Neural cell (in vitro differentiated cells): Measurements from ENCODE around the gene SCN8A. TPM values are rescaled to one million over a fixed set of nuclear protein-coding genes. Genes with fewer than 3 reads are reported as not detected.

Source experiments
- H2AFZ ChIP-seq: fragments of 200-600, 300-800 bp; sonication (generic), shearing (Covaris generic); 2 replicates; pipeline ENCODE4 v1.6.0; 2014; ENCODE audit warnings: low read depth, mild to moderate bottlenecking, antibody characterized with exemption, low read length, moderate library complexity
- H3F3A ChIP-seq: fragments of 200-600 bp; shearing (Covaris generic); 2 replicates; pipeline ENCODE4 v1.6.1; 2016; ENCODE audit warnings: mild to moderate bottlenecking, moderate library complexity, mixed read lengths, antibody characterized with exemption, low read length; ENCODE audit not compliant: insufficient read depth, poor library complexity, severe bottlenecking
- H3K27ac ChIP-seq: fragments of 200-600, 300-800 bp; sonication (generic), shearing (Covaris generic); 2 replicates; pipeline ENCODE4 v1.5.1; 2014; ENCODE audit warnings: mild to moderate bottlenecking, low read length, moderate library complexity
- H3K27me3 ChIP-seq: fragments of 300-800, 200-600 bp; sonication (generic), shearing (Covaris generic); 2 replicates; pipeline ENCODE4 v1.6.0; 2014; ENCODE audit warnings: mild to moderate bottlenecking, low read depth, low read length, moderate library complexity; ENCODE audit not compliant: insufficient read depth
- H3K36me3 ChIP-seq: fragments of 300-800, 200-600 bp; sonication (generic), shearing (Covaris generic); 2 replicates; pipeline ENCODE4 v1.5.1; 2014; ENCODE audit warnings: mild to moderate bottlenecking, antibody characterized with exemption, low read length, moderate library complexity; ENCODE audit not compliant: insufficient read depth
- H3K4me2 ChIP-seq: fragments of 300-800, 200-600 bp; sonication (generic), shearing (Covaris generic); 2 replicates; pipeline ENCODE4 v1.6.0; 2014; ENCODE audit warnings: mild to moderate bottlenecking, low read length
- H3K4me3 ChIP-seq: fragments of 300-800, 200-600 bp; sonication (generic), shearing (Covaris generic); 2 replicates; pipeline ENCODE4 v1.5.1; 2014; ENCODE audit warnings: mild to moderate bottlenecking, low read length, moderate library complexity
- H3K79me2 ChIP-seq: fragments of 200-600 bp; shearing (Covaris generic); replicated peaks from 2 replicates; pipeline ENCODE4 v1.6.0; 2014; ENCODE audit warnings: mild to moderate bottlenecking, low read length, moderate library complexity; ENCODE audit not compliant: insufficient read depth
- H3K9ac ChIP-seq: fragments of 300-800, 200-600 bp; sonication (generic), shearing (Covaris generic); 2 replicates; pipeline ENCODE4 v1.6.1; 2016; ENCODE audit warnings: mild to moderate bottlenecking, low read length, mixed read lengths
- H3K9me2 ChIP-seq: fragments of 200-600 bp; shearing (Covaris generic); 2 replicates; pipeline ENCODE4 v1.6.1; 2016; ENCODE audit warnings: mild to moderate bottlenecking, low read length, mixed read lengths; ENCODE audit not compliant: insufficient read depth
- H3K9me3 ChIP-seq: fragments of 200-600, 300-800 bp; sonication (generic), shearing (Covaris generic); 2 replicates; pipeline ENCODE4 v1.6.1; 2016; ENCODE audit warnings: mild to moderate bottlenecking, mixed run types, low read length, moderate library complexity, mixed read lengths
- H4K20me1 ChIP-seq: fragments of 200-600 bp; shearing (Covaris generic); 2 replicates; pipeline ENCODE4 v1.6.1; 2016; ENCODE audit warnings: mild to moderate bottlenecking, mixed run types; ENCODE audit not compliant: insufficient read depth
- EZH2 ChIP-seq: fragments of 200-600, 300-800 bp; shearing (Covaris generic), sonication (generic); IDR thresholded peaks from 2 replicates; pipeline ENCODE4 v1.6.1; 2014; ENCODE audit warnings: antibody characterized with exemption, low read length, borderline replicate concordance, mild to moderate bottlenecking; ENCODE audit not compliant: insufficient read depth, poor library complexity, severe bottlenecking
- MXI1 ChIP-seq: fragments of 450-650 bp; conservative IDR thresholded peaks from 2 replicates; pipeline ENCODE4 v1.6.1; 2014; ENCODE audit warnings: antibody characterized with exemption, mild to moderate bottlenecking; ENCODE audit not compliant: poor library complexity, severe bottlenecking
- POLR2AphosphoS5 ChIP-seq: IDR thresholded peaks from 2 replicates; pipeline ENCODE4 v1.6.1; 2012
- RAD21 ChIP-seq: fragments of 450-650 bp; conservative IDR thresholded peaks from 2 replicates; pipeline ENCODE4 v1.6.1; 2014; ENCODE audit warnings: antibody characterized with exemption, mild to moderate bottlenecking, moderate library complexity
- REST ChIP-seq: IDR thresholded peaks from 2 replicates; pipeline ENCODE4 v1.6.1; 2012; ENCODE audit warnings: borderline replicate concordance
- SMC3 ChIP-seq: fragments of 450-650 bp; conservative IDR thresholded peaks from 2 replicates; pipeline ENCODE4 v1.6.1; 2014; ENCODE audit warnings: antibody characterized with exemption, mild to moderate bottlenecking, moderate library complexity; ENCODE audit not compliant: poor library complexity
- TAF1 ChIP-seq: IDR thresholded peaks from 2 replicates; pipeline ENCODE4 v1.6.1; 2012; ENCODE audit warnings: low read depth
- polyA plus RNA-seq: library from polyadenylated mRNA; depleted of rRNA; stranded (reverse); fragments of >200 nt; gene quantifications from 2 replicates; pipeline ENCODE4 v1.2.3, GENCODE V29; 2014
- TF ChIP-seq, protein P1 (sequence below): fragments of 450-650 bp; IDR thresholded peaks from 2 replicates; pipeline ENCODE4 v1.5.1; 2014; ENCODE audit warnings: antibody characterized with exemption, mild to moderate bottlenecking, moderate library complexity; ENCODE audit not compliant: poor library complexity, severe bottlenecking

Gene SCN8A
- polyA plus RNA-seq, 1 donor from 2014 or later: 14.2 TPM

GRCh38 chr12:51813931-51814310, 222.9 kb downstream of the SCN8A start:
- Histone ChIP-seq H3K36me3 (no peaks in the 10 kb centered on the region), H3K79me2 (no peaks in the 10 kb centered on the region), H3K27ac (no peak overlapping the region), H2AFZ (no peak overlapping the region), H3F3A (no peaks in the 10 kb centered on the region), H3K9me3 (no peaks in the 10 kb centered on the region), H3K4me2 (no peak overlapping the region), H4K20me1 (no peaks in the 10 kb centered on the region), H3K9ac (no peak overlapping the region), H3K4me3 (peak overlapping the region; percentile 15), H3K9me2 (no peaks in the 10 kb centered on the region), H3K27me3 (peaks cover 16% of the 10 kb centered on the region)
- no peak for TF ChIP-seq REST
- TF ChIP-seq MXI1: no peak
- TF ChIP-seq SMC3: no peak
- TF ChIP-seq, protein P1, sequence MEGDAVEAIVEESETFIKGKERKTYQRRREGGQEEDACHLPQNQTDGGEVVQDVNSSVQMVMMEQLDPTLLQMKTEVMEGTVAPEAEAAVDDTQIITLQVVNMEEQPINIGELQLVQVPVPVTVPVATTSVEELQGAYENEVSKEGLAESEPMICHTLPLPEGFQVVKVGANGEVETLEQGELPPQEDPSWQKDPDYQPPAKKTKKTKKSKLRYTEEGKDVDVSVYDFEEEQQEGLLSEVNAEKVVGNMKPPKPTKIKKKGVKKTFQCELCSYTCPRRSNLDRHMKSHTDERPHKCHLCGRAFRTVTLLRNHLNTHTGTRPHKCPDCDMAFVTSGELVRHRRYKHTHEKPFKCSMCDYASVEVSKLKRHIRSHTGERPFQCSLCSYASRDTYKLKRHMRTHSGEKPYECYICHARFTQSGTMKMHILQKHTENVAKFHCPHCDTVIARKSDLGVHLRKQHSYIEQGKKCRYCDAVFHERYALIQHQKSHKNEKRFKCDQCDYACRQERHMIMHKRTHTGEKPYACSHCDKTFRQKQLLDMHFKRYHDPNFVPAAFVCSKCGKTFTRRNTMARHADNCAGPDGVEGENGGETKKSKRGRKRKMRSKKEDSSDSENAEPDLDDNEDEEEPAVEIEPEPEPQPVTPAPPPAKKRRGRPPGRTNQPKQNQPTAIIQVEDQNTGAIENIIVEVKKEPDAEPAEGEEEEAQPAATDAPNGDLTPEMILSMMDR: no peak
- no peak for TF ChIP-seq POLR2AphosphoS5
- TF ChIP-seq RAD21: no peak
- no peak for TF ChIP-seq TAF1

DNA sequence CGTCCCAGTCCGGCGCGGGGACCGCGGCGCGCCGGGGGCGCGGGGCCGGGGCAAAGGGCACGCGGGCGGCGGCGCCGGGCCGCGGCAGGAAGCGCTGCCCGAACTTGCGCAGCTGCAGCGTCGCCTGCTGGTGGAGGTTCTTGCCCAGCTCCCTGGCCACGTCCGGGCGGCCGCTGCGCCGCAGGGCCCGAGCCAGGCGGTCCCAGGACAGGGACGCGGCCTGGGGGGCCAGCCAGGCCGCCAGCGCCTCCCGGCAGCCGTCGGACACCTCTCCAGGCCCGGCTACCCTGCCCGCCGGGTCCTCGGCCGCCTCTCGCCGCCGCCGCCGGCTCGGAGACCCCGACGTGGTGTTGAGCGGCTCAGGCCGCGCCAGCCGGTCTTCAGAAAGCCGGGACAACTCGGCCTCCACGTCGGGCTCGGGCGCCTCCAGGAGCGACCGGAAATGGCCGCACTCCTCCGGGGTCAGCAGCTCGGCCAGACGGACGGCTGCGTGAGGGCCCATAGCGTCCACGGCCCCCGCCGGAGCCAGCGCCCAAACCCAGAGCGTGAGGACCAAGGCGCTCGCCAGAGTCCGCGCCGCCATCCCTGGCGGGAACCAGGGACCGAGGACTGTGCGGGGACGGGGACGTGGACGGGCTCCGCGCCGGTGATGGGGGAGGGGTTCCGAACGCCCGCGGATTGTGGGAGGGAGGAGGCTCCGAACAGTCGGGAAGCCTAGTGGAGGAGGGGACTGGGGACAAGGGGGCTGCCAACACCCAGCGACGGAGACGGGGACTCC, 223.5 kb downstream of the SCN8A start:
- H3F3A ChIP-seq: no peaks in the 10 kb centered on the region
- TF ChIP-seq SMC3: peak; percentile 45
- no peak for TF ChIP-seq EZH2
- TF ChIP-seq RAD21: peak; percentile 34
- no peak for TF ChIP-seq REST
- TF ChIP-seq, protein P1: peak; percentile 58
- H3K79me2 ChIP-seq: no peaks in the 10 kb centered on the region
- no peaks in the 10 kb centered on the region for H3K9me3 ChIP-seq
- no peak overlapping the region for H3K9ac ChIP-seq
- H3K27me3 ChIP-seq: peaks cover 16% of the 10 kb centered on the region
- no peaks in the 10 kb centered on the region for H4K20me1 ChIP-seq
- H2AFZ ChIP-seq: no peak overlapping the region
- no peaks in the 10 kb centered on the region for H3K9me2 ChIP-seq
- no peak overlapping the region for H3K4me3 ChIP-seq
- H3K4me2 ChIP-seq: no peak overlapping the region
- no peaks in the 10 kb centered on the region for H3K36me3 ChIP-seq
- H3K27ac ChIP-seq: no peak overlapping the region
